BLaER1 treated with 17β-estradiol and CSF1 and Interleukin-3, amounts not matched to agents 10 nM and 100 nM (cell line): ENCODE measurements around the gene ATXN1.

ENCODE experiments used
- H3K27ac ChIP-seq, 11 experiments: shearing (Covaris generic); formaldehyde crosslinking; 2 replicates each; pipeline ENCODE4 v1.8.1; 2022
- H3K27me3 ChIP-seq, 11 experiments: shearing (Covaris generic); formaldehyde crosslinking; 2 replicates each; pipeline ENCODE4 v1.8.1; 2022
- H3K36me3 ChIP-seq, 11 experiments: shearing (Covaris generic); formaldehyde crosslinking; 2 replicates each; pipeline ENCODE4 v1.8.1; 2022
- H3K4me1 ChIP-seq, 10 experiments: shearing (Covaris generic); formaldehyde crosslinking; 2 replicates each; pipeline ENCODE4 v1.8.1; 2022
- H3K4me2 ChIP-seq, 11 experiments: shearing (Covaris generic); formaldehyde crosslinking; 2 replicates each; pipeline ENCODE4 v1.8.1; 2022
- H3K4me3 ChIP-seq, 10 experiments: shearing (Covaris generic); formaldehyde crosslinking; 2 replicates each; pipeline ENCODE4 v1.8.1; 2022
- H3K9ac ChIP-seq, 11 experiments: shearing (Covaris generic); formaldehyde crosslinking; 2 replicates each; pipeline ENCODE4 v1.8.1; 2022
- H3K9me3 ChIP-seq, 11 experiments: shearing (Covaris generic); formaldehyde crosslinking; replicated peaks in 1 of 11; 2 replicates each; pipeline ENCODE4 v1.8.1; 2022
- H4K20me1 ChIP-seq, 11 experiments: shearing (Covaris generic); formaldehyde crosslinking; 2 replicates each; pipeline ENCODE4 v1.8.1; 2022
- Cebpa-rat ChIP-seq, 11 experiments: shearing (Covaris generic); IDR thresholded peaks; 2 replicates each; pipeline ENCODE4 v1.8.1; 2022

The ATXN1 gene

GRCh38 chr6:16318953-16319720 lies 442.1 kb downstream of the ATXN1 start:
- H3K4me1 ChIP-seq = peaks cover 56 to 69% (median 63%) of the 10 kb centered on the region in 10 experiments
- H3K27ac ChIP-seq = peak overlapping the region in 9 of 11 experiments; percentile 50 to 84 (median 70); a peak in 18 of 22 replicates
- H3K9ac ChIP-seq = peak overlapping the region in 5 of 11 experiments; percentile 38 to 70 (median 64); a peak in 10 of 22 replicates
- H3K36me3 ChIP-seq = peaks cover 0 to 18% (median 0%) of the 10 kb centered on the region in 11 experiments; a peak in 1 of 22 replicates
- no peak overlapping the region for H3K4me3 ChIP-seq
- H3K4me2 ChIP-seq = peak overlapping the region; percentile 77 to 98 (median 89)
- H3K27me3 ChIP-seq = no peaks in the 10 kb centered on the region
- H4K20me1 ChIP-seq = peaks cover 0 to 70% (median 5%) of the 10 kb centered on the region in 11 experiments; a peak in 9 of 22 replicates
- no peaks in the 10 kb centered on the region for H3K9me3 ChIP-seq
- TF ChIP-seq Cebpa-rat (IDR thresholded peaks at IDR 0.05) = no peak

GRCh38 chr6:16318538-16318937 lies 442.7 kb downstream of the ATXN1 start:
- H3K27me3 ChIP-seq = no peaks in the 10 kb centered on the region
- H3K4me2 ChIP-seq = peak overlapping the region; percentile 77 to 98 (median 89)
- no peaks in the 10 kb centered on the region for H3K9me3 ChIP-seq
- peaks cover 56 to 68% (median 62%) of the 10 kb centered on the region in 10 experiments for H3K4me1 ChIP-seq
- no peak overlapping the region for H3K4me3 ChIP-seq
- no peak for TF ChIP-seq Cebpa-rat (IDR thresholded peaks at IDR 0.05)
- H3K9ac ChIP-seq = peak overlapping the region in 5 of 11 experiments; percentile 3 to 70 (median 24); a peak in 7 of 22 replicates
- peaks cover 0 to 24% (median 0%) of the 10 kb centered on the region in 11 experiments; a peak in 1 of 22 replicates for H3K36me3 ChIP-seq
- H3K27ac ChIP-seq = peak overlapping the region in 9 of 11 experiments; percentile 12 to 84 (median 28); a peak in 8 of 22 replicates
- H4K20me1 ChIP-seq = peaks cover 0 to 70% (median 5%) of the 10 kb centered on the region in 11 experiments; a peak in 9 of 22 replicates

- H3K9me3 ChIP-seq = no peaks in the 10 kb centered on the region
- H3K4me2 ChIP-seq = peak overlapping the region in 2 of 11 experiments; percentile 15 to 16; a peak in 2 of 22 replicates
- no peaks in the 10 kb centered on the region for H3K27me3 ChIP-seq
- H3K27ac ChIP-seq = no peak overlapping the region
- no peak overlapping the region for H3K4me3 ChIP-seq
- H3K36me3 ChIP-seq = peaks cover 0 to 36% (median 0%) of the 10 kb centered on the region in 11 experiments; a peak in 1 of 22 replicates
- peaks cover 38 to 51% (median 45%) of the 10 kb centered on the region in 10 experiments for H3K4me1 ChIP-seq
- H4K20me1 ChIP-seq = peaks cover 0 to 60% (median 5%) of the 10 kb centered on the region in 11 experiments; a peak in 9 of 22 replicates
- H3K9ac ChIP-seq = no peak overlapping the region
- no peak for TF ChIP-seq Cebpa-rat (IDR thresholded peaks at IDR 0.05)
Measured at GRCh38 chr6:16316741-16317251, 444.5 kb downstream of the ATXN1 start.

- H3K27ac ChIP-seq = no peak overlapping the region
- no peak overlapping the region for H3K4me3 ChIP-seq
- H3K9me3 ChIP-seq = no peaks in the 10 kb centered on the region
- no peak overlapping the region for H3K4me2 ChIP-seq
- peaks cover 0 to 60% (median 0%) of the 10 kb centered on the region in 11 experiments; a peak in 4 of 22 replicates for H3K36me3 ChIP-seq
- peaks cover 13 to 26% (median 20%) of the 10 kb centered on the region in 10 experiments for H3K4me1 ChIP-seq
- peaks cover 0 to 48% (median 0%) of the 10 kb centered on the region in 11 experiments; a peak in 6 of 22 replicates for H4K20me1 ChIP-seq
- H3K9ac ChIP-seq = no peak overlapping the region
- no peaks in the 10 kb centered on the region for H3K27me3 ChIP-seq
- TF ChIP-seq Cebpa-rat (IDR thresholded peaks at IDR 0.05) = no peak
Measured at GRCh38 chr6:16314296-16314695, 447.0 kb downstream of the ATXN1 start.

- H4K20me1 ChIP-seq = peaks cover 0 to 43% (median 0%) of the 10 kb centered on the region in 11 experiments; a peak in 5 of 22 replicates
- peaks cover 0 to 66% (median 0%) of the 10 kb centered on the region in 11 experiments; a peak in 4 of 22 replicates for H3K36me3 ChIP-seq
- no peak overlapping the region for H3K4me2 ChIP-seq
- no peak overlapping the region for H3K27ac ChIP-seq
- no peaks in the 10 kb centered on the region for H3K9me3 ChIP-seq
- H3K4me1 ChIP-seq = peaks cover 8 to 20% (median 14%) of the 10 kb centered on the region in 10 experiments
- TF ChIP-seq Cebpa-rat (IDR thresholded peaks at IDR 0.05) = no peak
- no peaks in the 10 kb centered on the region for H3K27me3 ChIP-seq
- H3K4me3 ChIP-seq = no peak overlapping the region
- no peak overlapping the region for H3K9ac ChIP-seq
Measured at GRCh38 chr6:16313732-16314131, 447.5 kb downstream of the ATXN1 start.

GRCh38 chr6:16311763-16312162 lies 449.5 kb downstream of the ATXN1 start:
- Histone ChIP-seq H3K36me3 (peaks cover 0 to 85% (median 0%) of the 10 kb centered on the region in 11 experiments; a peak in 5 of 22 replicates), H3K4me2 (no peak overlapping the region), H3K27ac (no peak overlapping the region), H4K20me1 (peaks cover 0 to 42% (median 0%) of the 10 kb centered on the region in 11 experiments; a peak in 4 of 22 replicates), H3K4me1 (peaks cover 0 to 8% (median 4%) of the 10 kb centered on the region in 10 experiments; a peak in 11 of 20 replicates), H3K27me3 (no peaks in the 10 kb centered on the region), H3K4me3 (no peak overlapping the region), H3K9ac (no peak overlapping the region), H3K9me3 (no peaks in the 10 kb centered on the region)
- TF ChIP-seq Cebpa-rat (IDR thresholded peaks at IDR 0.05) = no peak

- Histone ChIP-seq H3K27me3 (no peaks in the 10 kb centered on the region), H3K36me3 (peaks cover 0 to 85% (median 0%) of the 10 kb centered on the region in 11 experiments; a peak in 8 of 22 replicates), H4K20me1 (peaks cover 0 to 43% (median 0%) of the 10 kb centered on the region in 11 experiments; a peak in 4 of 22 replicates), H3K27ac (peak overlapping the region in 4 of 11 experiments; percentile 24 to 58 (median 55); a peak in 3 of 22 replicates), H3K4me2 (peak overlapping the region; percentile 66 to 82 (median 78); a peak in 18 of 22 replicates), H3K4me3 (no peak overlapping the region), H3K4me1 (peaks cover 17 to 27% (median 20%) of the 10 kb centered on the region in 10 experiments), H3K9ac (no peak overlapping the region), H3K9me3 (no peaks in the 10 kb centered on the region)
- no peak for TF ChIP-seq Cebpa-rat (IDR thresholded peaks at IDR 0.05)
Measured at GRCh38 chr6:16306334-16306733, 454.9 kb downstream of the ATXN1 start.

- H3K9me3 ChIP-seq = no peaks in the 10 kb centered on the region
- peak overlapping the region in 2 of 11 experiments; percentile 5 to 25; a peak in 1 of 22 replicates for H3K9ac ChIP-seq
- H4K20me1 ChIP-seq = peaks cover 0 to 38% (median 0%) of the 10 kb centered on the region in 11 experiments; a peak in 4 of 22 replicates
- H3K4me2 ChIP-seq = peak overlapping the region; percentile 66 to 82 (median 78)
- peaks cover 17 to 29% (median 20%) of the 10 kb centered on the region in 10 experiments for H3K4me1 ChIP-seq
- H3K27ac ChIP-seq = peak overlapping the region in 7 of 11 experiments; percentile 0 to 58 (median 53); a peak in 10 of 22 replicates
- no peak for TF ChIP-seq Cebpa-rat (IDR thresholded peaks at IDR 0.05)
- H3K4me3 ChIP-seq = no peak overlapping the region
- H3K27me3 ChIP-seq = no peaks in the 10 kb centered on the region
- peaks cover 0 to 82% (median 0%) of the 10 kb centered on the region in 11 experiments; a peak in 8 of 22 replicates for H3K36me3 ChIP-seq
Measured at GRCh38 chr6:16305788-16306187, 455.5 kb downstream of the ATXN1 start.
